Fibroblast of lung (primary cell): ENCODE data around the gene NFYA.

Experiments used
- CTCF ChIP-seq, 2 donors: IDR thresholded peaks in 1 of 2; conservative IDR thresholded peaks in 1 of 2; 1 replicate in 1 of 2; 2 replicates in 1 of 2; pipeline ENCODE4 v1.5.1; 2011 to 2012; ENCODE audit warnings: low read length in 2 of 2, control low read depth in 1 of 2, inconsistent platforms in 1 of 2, low read depth in 1 of 2, mild to moderate bottlenecking in 1 of 2
- EZH2 ChIP-seq: IDR thresholded peaks from 2 replicates; pipeline ENCODE4 v1.5.1; 2012; ENCODE audit warnings: low read length, control low read depth, mild to moderate bottlenecking; ENCODE audit errors: missing control alignments

GRCh38 chr6:41077536-41077935, 4.8 kb downstream of the NFYA start:
- no peak for TF ChIP-seq CTCF (conservative IDR thresholded peaks at IDR 0.05 in 1 of 2, IDR thresholded peaks at IDR 0.05 in 1 of 2; ENCODE audit: low read depth in 1 of 2, low read length in 2 of 2)
- TF ChIP-seq EZH2 = no peak
